Right kidney (tissue), 1 donor: ENCODE results near the gene SYNGR2.
"Not testable (repeated sequence)": the region's sequence is repeated elsewhere in the genome, so short reads cannot be mapped to it uniquely, and the experiment has no call there.

Experiments used
- DNase-seq: peaks from one replicate; pipeline ENCODE4 v3.0.0-alpha.2; 2016

Gene SYNGR2

GRCh38 chr17:78168903-78169793 lies 767 bp downstream of the SYNGR2 start:
- DNase-seq, result peak; percentile 56

DNA sequence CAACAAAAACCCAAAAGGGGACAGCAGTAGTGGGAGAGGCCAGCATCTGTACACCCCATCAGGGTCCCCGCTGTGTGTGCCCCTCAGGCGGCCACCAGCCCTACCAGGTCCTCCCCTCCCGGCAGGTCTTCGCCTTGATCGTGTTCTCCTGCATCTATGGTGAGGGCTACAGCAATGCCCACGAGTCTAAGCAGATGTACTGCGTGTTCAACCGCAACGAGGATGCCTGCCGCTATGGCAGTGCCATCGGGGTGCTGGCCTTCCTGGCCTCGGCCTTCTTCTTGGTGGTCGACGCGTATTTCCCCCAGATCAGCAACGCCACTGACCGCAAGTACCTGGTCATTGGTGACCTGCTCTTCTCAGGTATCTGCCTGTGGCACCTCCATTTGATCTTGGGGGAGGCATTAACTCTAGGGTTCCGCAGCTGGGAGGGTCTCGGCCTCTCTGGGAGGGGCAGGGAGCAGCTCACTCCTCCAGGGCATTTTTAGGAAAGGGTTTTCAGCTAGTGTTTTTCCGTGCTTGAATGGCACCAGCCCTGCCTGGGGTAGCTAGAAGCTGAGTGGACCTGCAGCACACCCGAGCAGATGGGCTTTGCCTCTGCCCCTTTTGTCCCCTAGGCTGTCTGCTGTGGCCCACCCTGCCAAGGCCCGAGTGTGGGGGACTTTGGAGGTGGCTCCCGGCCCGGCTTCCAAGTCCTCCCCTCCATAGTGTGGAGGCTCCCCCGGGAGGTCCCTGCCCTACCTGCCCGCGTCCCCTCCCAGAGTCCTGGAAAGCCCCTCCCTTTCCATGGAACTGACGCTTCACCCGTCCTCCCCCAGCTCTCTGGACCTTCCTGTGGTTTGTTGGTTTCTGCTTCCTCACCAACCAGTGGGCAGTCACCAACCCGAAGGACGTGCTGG lies 2.6 kb downstream of the SYNGR2 start:
- no peak for DNase-seq

- not testable (repeated sequence) for DNase-seq
Observed at GRCh38 chr17:78171591-78172248, 3.3 kb downstream of the SYNGR2 start.

DNA sequence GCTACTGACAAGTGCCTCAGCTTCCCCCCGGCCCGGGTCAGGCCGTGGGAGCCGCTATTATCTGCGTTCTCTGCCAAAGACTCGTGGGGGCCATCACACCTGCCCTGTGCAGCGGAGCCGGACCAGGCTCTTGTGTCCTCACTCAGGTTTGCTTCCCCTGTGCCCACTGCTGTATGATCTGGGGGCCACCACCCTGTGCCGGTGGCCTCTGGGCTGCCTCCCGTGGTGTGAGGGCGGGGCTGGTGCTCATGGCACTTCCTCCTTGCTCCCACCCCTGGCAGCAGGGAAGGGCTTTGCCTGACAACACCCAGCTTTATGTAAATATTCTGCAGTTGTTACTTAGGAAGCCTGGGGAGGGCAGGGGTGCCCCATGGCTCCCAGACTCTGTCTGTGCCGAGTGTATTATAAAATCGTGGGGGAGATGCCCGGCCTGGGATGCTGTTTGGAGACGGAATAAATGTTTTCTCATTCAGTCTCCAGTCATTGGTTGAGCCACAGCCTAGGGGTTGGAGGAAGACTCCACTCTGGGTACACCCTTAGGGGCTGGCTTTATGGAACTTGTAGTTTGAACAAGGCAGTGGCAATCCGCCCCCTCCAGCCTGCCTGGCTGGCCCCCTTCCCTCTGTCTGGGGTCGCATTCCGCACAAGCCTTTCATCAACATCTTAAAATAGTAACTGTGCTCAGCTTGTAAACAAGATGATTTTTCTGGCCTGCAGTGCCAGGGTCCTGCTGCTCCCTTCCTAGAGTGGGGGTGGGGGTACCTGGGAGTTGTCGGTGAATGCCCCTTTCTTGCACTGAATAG lies 4.1 kb downstream of the SYNGR2 start:
- DNase-seq, result no peak

DNA sequence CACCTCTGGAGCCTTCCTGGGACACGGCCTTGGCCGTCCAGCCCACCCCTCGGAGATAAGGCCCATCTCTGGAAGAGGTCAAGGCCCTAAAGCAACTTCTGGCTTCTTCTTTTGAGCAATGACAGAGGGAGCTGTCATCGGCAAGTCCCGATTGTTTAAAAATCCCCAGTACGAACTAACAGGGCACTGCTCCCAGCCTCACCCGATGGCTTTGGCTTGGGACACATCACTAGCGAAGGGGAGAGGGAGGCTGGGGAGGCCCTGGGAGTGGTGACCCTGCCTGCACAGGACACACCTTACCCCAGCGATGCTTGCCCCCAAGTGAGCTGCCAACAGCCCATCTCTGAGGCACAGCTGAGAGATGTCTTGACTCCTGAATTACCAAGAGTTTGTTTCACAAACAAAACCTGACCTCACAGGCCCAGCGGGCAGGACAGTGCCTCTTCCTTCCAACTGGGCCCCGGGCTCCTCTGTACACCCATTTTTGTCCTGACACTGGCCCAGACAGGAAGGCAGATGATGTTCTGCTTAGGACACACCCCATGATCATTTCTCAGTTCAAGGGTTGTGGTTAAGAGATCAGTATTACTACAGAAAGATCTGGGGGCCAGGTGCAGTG lies 4.8 kb downstream of the SYNGR2 start:
- DNase-seq, result no peak

DNA sequence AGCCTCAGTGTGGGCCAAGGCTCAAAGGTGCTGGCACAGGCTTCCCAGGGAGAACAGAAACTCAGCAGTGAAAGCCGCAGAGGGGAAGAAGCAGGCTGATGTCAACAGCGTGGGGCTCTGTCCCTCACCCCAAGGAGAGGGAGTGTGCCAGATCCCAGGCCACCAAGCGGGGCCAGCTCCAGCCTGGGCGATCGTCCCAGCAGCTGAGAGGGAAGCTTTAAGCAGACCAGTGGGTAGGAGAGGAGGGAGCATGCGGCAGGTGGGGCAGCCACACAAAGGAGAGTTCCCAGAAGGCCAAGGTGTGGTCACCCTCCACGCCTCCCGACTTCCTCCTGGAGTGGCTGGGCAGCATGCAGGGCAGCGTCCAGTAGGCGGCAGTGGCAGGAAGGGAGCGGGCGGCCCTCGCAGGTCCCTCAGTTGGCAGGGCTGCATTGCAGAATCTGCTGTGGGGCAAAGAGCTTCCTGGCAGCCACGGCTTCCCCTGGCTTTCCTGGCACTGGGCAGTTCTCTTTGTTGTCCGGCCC lies 6.0 kb downstream of the SYNGR2 start:
- no peak for DNase-seq

- DNase-seq, result no peak
Observed at GRCh38 chr17:78174870-78175642, 6.7 kb downstream of the SYNGR2 start.

GRCh38 chr17:78175643-78175981 lies 7.2 kb downstream of the SYNGR2 start:
- no peak for DNase-seq

DNA sequence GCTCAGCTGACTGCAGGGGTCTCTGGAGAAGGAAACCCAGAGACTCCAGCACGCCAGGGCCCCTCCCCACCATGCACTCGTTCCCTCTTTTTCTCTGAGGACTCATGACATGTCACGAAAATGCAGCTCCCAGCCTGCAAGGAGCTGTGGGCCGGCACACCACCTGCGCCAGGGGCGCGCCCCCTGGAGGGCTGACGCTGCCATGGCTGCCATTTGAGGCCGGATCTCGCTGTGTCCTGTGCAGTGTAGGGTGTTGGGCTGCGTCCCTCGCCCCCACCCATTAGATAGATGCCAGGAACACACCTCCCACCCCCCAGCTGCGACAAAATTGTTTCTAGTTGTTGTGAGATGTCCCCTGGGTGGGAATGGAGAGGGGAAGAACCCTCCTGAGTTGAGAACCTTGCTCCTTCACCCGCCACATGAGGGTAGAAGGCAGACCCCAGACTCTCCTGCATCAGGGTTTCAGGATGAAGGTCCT lies 8.2 kb downstream of the SYNGR2 start:
- DNase-seq, result no peak

GRCh38 chr17:78179372-78179771 lies 11.0 kb downstream of the SYNGR2 start:
- DNase-seq, result no peak

DNA sequence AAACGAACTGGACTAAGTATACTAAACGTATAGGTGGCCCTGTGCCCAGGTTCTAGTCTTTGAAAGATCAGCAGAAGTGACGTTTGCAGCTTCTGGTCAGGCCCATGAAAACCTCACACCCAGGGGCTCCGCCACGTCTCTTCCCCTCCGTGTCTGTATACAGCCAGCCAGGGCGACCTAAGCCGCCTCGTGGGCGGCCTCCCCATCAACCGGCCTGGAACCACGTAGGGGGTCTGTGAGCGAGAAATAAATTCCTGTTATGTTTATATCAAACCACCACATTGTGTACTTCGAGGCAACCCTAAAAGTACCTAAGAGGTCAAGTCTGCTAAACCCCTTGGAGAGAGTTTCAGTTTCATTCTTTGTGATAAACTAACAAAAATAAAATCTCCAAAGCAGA lies 11.7 kb downstream of the SYNGR2 start:
- DNase-seq, result no peak

- no peak for DNase-seq
Observed at GRCh38 chr17:78180508-78180907, 12.1 kb downstream of the SYNGR2 start.

GRCh38 chr17:78182504-78182903 lies 14.1 kb downstream of the SYNGR2 start:
- no peak for DNase-seq

DNA sequence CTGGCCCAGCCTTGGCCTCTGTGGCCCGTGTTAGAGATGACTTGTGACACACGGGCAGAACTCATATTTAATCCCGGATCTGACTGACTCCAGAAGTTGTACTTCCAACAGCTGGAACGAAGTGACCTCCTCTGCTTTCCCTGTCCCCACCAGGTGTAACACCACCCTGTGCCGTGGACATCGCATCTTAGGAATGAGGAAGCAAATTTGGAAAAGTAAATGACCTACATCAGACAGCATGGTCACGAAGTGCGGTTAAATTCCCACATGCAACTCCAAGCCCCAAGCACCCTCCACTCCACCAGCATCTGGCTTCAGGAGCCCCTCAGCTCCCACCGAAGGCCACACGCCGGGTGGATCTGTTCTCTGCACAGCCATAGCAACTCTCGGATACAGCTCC lies 15.5 kb downstream of the SYNGR2 start:
- DNase-seq, result no peak

DNA sequence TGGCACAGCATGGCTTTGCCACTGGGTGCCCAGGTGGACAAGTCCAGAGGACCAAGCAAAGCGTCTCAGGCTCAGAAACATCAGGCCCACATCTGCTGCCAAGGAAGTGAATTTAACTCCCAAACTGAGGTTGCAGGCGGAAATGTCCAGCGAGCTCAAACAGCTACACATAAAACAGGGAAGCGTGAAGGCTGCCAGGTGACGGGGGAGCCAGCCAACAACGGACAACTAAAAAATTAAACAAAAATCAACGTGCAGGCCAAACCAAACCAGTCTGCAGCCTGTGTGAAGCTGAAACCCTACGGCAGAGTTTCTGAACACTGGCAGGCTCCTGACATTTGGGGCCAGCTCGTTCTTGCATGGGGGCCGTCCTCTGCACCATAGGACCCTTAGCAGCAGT lies 16.0 kb downstream of the SYNGR2 start:
- DNase-seq, result no peak

- no peak for DNase-seq
Observed at GRCh38 chr17:78184868-78185267, 16.5 kb downstream of the SYNGR2 start.

GRCh38 chr17:78185981-78186691 lies 17.8 kb downstream of the SYNGR2 start:
- no peak for DNase-seq

GRCh38 chr17:78186692-78187595 lies 18.6 kb downstream of the SYNGR2 start, which contains the start of the genes AFMID and TK1:
TSS of gene AFMID (plus strand) at chr17:78187362. CDS start at chr17:78187371, 9 bp downstream.
TSS of gene TK1 (minus strand) at chr17:78187052. CDS start at chr17:78186994, 58 bp downstream.
- DNase-seq, result peak; percentile 96
